Activated effector memory CD4-positive, alpha-beta T cell treated with anti-CD3 and anti-CD28 coated beads, Interleukin-2, amount 50 U/mL, for 16 hours (primary cell): ENCODE measurements around the gene GRK4.
A peak's percentile ranks its signal among the peaks of the same experiment; 100 is the strongest.

Source experiments
- DNase-seq: peaks from one replicate; pipeline ENCODE4 v3.0.0-alpha.2; 2020

GRK4 gene

GRCh38 chr4:3074078-3074845 lies 110.9 kb downstream of the GRK4 start, which contains the start of the genes HTT and HTT-AS:
TSS of gene HTT (plus strand) at chr4:3074681. CDS start at chr4:3074826, 145 bp downstream.
TSS of gene HTT-AS (minus strand) at chr4:3074538.
- peak; percentile 98 for DNase-seq

DNA sequence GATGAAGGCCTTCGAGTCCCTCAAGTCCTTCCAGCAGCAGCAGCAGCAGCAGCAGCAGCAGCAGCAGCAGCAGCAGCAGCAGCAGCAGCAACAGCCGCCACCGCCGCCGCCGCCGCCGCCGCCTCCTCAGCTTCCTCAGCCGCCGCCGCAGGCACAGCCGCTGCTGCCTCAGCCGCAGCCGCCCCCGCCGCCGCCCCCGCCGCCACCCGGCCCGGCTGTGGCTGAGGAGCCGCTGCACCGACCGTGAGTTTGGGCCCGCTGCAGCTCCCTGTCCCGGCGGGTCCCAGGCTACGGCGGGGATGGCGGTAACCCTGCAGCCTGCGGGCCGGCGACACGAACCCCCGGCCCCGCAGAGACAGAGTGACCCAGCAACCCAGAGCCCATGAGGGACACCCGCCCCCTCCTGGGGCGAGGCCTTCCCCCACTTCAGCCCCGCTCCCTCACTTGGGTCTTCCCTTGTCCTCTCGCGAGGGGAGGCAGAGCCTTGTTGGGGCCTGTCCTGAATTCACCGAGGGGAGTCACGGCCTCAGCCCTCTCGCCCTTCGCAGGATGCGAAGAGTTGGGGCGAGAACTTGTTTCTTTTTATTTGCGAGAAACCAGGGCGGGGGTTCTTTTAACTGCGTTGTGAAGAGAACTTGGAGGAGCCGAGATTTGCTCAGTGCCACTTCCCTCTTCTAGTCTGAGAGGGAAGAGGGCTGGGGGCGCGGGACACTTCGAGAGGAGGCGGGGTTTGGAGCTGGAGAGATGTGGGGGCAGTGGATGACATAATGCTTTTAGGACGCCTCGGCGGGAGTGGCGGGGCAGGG lies 111.7 kb downstream of the GRK4 start:
- peak; percentile 79 for DNase-seq

DNA sequence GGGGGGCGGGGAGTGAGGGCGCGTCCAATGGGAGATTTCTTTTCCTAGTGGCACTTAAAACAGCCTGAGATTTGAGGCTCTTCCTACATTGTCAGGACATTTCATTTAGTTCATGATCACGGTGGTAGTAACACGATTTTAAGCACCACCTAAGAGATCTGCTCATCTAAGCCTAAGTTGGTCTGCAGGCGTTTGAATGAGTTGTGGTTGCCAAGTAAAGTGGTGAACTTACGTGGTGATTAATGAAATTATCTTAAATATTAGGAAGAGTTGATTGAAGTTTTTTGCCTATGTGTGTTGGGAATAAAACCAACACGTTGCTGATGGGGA lies 112.2 kb downstream of the GRK4 start:
- DNase-seq, result no peak

- no peak for DNase-seq
Observed at GRCh38 chr4:3077796-3078195, 114.4 kb downstream of the GRK4 start.

DNA sequence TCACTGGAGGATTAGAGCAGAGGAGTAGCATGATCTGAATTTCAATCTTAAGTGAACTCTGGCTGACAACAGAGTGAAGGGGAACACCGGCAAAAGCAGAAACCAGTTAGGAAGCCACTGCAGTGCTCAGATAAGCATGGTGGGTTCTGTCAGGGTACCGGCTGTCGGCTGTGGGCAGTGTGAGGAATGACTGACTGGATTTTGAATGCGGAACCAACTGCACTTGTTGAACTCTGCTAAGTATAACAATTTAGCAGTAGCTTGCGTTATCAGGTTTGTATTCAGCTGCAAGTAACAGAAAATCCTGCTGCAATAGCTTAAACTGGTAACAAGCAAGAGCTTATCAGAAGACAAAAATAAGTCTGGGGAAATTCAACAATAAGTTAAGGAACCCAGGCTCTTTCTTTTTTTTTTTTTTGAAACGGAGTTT lies 116.3 kb downstream of the GRK4 start:
- DNase-seq, result no peak

GRCh38 chr4:3082925-3083515 lies 119.6 kb downstream of the GRK4 start:
- DNase-seq, result no peak

- no peak for DNase-seq
Observed at GRCh38 chr4:3083732-3084131, 120.4 kb downstream of the GRK4 start.

DNA sequence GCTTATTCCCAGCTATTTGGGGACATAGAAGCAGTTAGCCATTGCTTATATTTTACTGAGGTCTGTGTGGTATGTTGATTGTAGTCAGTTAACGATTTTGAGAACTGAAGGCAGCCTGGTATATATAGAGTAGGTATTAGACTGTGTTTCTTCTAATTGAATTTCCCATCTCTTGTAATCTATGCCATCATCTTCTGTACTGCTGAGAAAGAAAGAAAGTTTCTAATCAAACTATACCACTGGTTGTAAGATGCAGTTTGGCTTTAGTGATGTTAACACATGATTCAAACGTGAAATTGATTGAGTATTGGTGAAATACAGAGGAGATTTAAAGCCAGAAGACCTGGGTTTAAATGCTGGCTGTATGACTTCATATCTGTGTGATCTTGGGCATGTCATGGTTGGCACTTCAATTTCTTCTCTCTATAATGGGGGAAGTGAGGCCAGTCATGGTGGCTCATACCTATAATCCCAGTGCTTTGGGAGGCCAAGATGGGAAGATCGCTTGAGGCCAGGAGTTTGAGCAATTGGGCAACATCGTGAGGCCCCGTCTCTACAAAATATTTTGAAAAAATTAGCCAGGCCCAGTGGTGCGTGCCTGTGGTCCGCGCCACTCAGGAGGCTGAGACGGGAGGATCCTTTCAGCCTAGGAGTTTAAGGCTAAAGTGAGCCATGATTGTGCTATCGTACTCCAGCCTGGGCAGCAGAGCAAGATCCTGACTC lies 122.7 kb downstream of the GRK4 start:
- no peak for DNase-seq

DNA sequence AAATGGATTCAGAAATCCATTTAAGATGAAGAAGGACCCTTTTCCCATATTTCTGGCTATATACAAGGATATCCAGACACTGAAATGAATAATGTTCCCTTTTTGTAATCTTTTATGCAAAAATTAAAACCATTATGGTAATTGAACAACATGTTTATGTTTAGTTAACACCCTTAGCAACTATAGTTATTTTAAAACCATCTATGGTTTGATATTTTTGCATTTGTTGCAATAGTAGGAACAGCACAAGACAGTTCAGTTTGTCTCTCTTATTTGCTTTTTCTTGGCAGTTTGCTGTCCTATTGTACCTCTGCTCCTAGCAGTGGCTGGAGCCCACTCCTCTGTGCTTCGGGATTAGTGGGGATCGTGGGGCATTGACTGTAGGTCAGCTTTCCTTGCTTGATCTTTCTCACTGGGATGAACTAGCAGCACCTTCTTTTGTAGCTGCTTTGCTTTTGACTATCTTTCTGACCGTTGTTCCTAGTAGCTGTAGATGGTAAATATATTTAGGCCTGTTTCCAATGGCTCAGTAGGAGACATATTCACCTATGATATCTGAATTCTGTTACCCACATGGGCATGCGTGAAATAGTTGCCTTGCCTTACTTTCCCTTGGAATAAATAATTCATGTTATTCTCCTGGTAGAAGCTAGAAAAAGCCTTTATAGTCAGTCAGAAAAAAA lies 123.9 kb downstream of the GRK4 start:
- no peak for DNase-seq
